HTERT RPE-1 (cell line): Measurements from ENCODE around the gene CPED1.
"Not testable (repeated sequence)": the region's sequence is repeated elsewhere in the genome, so short reads cannot be mapped to it uniquely, and the experiment has no call there.

Experiments used
- in situ Hi-C: fragments of 300-500 bp; cut with MboI; formaldehyde crosslinking; loops from 4 replicates; pipeline ENCODE4 v1.14.3; 2020; ENCODE audit warnings: low sequenced_read_pairs

Gene CPED1

DNA sequence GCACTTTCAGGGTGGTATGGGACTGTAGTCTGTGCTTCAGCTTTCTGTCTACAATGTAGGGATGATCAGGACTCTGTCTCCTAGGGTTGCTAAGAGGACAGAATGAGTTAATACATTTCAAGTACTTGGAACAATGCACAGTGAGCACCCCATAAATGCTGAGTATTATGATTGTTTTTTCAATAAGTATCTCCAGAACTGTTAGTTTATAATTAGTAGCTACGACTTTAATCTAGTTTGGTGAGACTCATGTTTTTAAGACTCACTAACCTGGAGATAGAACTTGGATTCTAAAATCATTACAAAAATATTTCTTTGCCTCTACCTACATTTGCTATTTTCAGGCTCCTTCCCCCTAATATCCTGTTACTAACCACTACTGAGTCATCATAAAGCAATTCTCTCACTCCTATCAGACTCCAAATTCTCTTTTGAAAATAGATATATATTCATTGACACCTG is 95.3 kb downstream of the CPED1 start:
- in situ Hi-C loops = no loop called here

DNA sequence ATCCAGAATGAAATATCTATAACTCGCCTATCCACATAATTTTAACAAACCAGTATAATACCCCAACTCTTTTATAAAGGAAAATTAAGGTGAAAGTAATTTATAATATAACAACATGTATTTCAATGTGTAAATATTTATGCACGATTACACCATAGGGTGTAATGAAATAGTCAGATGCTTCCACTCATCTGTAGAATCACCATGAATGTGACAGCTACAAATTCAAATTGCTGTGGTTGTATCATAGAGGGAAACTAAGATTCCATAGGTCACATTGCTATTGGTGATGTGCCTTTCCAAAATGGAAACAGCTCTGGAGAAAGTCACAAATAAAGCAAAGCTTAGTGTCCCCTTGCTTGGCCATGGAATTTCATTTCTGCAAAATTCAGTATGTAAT is 95.7 kb downstream of the CPED1 start:
- in situ Hi-C loops = no loop called here

DNA sequence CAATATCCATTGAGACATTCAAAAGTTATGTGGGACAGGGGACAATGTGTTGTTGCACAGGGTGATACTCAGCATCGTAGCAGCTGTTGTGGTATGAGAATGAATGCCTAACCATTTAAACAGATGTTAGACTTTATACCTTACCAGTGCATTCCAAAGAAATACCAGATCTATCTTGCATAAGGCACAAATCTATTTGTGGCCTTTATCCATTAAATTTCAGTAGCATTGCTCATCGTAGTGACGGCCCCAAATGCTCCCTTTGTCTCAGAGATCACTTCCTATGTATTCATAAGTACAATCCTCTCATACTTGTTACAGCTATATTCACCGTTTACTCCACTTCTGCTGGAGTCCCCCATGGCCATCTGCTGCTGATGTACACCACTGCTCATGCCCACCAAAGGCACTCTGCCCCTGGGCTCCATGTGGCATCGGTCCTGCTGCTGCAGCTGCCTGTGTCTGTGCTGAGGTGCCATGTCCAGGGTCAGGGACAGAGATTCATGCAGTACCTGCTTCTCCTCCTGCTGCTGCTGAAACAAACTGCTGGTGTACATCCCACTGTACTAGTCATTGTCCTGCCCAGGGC is 96.3 kb downstream of the CPED1 start:
- in situ Hi-C loops = no loop called here

DNA sequence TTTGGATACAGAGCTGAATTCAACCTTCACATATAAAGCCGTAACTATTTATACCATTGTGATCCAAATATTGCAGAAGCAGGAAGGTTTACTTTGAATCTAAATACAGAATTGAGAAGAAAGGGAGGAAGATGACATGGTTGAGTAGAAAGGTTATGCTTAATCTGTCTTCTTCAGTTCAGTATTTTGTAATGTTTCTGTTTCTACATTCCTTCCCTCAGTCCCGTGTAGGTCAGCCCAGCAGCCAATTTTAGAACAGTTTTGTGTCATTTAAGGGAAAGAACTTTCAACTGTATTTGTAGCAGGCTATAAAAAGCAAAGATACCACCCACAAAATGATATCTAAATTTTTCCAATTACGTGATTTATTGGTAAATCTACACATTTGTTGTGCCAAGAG is 97.4 kb downstream of the CPED1 start:
- in situ Hi-C loops = no loop called here

DNA sequence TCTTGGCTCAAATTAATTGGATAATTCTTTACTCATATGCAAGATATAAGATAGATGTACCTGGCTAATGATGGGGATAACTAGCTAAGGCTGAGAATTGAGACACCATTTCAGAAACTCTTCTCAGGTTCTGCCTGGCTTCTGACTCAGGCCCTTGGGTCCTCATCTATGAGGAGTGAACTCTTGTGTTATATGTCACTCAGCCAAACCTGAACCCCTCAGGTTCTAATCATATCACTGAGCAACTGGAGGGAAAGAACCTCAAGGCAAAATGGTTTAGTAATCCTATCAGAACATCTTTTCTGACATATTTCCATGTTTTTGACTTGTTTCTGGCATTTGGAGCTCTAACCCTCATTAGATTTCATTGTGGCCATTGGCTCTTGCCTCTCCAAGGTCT is 100.4 kb downstream of the CPED1 start:
- in situ Hi-C loops = no loop called here

DNA sequence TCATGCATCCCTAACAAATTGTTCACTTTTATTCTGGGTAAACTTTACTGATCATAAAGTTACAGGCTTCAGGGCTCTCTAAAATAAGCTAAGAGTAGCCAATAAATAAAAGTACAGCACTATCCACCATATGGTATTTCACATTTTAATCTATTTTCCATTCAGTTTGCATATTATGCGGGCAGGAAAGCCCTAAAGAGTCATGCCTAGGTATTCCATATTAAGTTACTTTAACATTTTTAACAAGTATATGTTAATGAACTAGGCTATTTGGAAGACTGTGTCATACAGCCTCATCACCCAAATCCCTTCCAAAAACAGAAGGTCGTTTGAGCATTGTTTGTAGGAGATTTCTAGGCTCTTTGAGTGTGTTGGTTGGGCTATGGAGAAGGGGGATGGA is 106.3 kb downstream of the CPED1 start:
- in situ Hi-C loops = no loop called here

DNA sequence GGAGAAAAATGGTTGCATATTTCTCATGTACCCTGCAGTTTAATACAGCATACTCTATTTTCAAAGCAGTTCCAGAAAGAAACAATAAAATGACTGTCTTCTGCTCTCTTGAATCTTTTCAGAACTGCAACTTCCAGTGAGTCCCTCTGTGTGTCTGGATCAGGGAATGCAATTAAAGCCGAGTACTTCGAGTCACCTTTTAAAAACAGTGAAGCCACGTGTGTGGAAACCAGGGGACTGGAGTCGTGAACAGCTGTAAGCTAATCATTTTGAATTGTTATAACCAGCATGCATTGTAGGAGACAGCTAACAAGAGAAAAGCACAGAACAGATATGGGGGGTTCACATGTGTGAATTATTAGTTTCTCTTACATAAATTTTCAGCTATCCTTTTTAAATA is 109.1 kb downstream of the CPED1 start:
- in situ Hi-C loops = no loop called here

DNA sequence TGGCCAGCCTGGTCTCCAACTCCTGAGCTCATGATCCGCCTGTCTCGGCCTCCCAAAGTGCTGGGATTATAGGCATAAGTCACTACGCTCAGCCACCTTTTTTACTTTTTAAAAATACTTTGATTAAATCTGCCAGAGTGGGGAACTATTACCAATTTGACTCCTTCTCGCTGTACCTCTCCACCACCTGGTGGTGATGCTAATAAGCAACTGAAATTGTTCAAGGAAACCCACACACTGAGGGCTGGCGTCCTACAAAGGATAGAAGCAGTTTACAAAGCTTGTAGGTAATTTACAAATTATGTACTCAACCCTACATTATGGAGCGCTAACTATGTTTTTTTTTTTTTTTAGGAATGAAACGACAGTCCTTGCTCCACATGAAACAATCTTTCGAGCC is 111.1 kb downstream of the CPED1 start:
- in situ Hi-C loops = no loop called here

DNA sequence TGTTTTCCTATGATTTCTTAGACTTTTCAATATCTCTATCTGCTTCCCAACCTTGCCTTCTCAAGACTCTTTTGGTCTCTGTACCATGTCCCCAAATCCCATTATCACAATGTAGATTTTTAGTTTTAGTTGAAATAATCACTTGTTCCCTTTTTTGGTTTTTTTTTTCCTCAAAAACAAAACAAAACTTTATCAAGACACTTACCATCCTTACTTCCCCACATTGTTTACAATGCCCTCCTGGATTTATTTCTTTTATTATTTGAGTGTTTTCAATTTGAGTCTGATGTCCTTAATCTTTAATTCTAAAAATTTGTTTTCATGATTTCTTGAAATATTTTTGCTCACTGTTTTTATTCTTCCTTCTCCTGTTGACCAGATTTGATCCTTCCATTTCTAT is 112.6 kb downstream of the CPED1 start:
- in situ Hi-C loops = no loop called here

DNA sequence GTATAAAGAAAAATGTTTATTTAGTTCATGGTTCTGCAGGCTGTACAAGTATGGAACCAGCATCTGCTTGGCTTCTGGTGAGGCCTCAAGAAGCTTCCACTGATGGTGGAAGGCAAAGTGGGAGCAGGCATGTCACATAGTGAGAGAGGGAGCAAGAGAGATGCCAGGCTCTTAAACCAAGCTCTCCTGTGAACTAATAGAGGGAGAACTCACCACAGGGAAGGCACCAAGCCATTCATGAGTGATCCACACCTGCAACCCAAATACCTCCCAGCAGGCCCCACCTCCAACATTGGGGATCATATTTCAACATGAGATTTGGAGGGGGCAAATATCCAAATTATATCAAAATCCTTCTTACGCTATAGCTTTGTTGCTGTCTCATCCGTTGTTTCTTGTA is 113.1 kb downstream of the CPED1 start:
- in situ Hi-C loops = no loop called here

DNA sequence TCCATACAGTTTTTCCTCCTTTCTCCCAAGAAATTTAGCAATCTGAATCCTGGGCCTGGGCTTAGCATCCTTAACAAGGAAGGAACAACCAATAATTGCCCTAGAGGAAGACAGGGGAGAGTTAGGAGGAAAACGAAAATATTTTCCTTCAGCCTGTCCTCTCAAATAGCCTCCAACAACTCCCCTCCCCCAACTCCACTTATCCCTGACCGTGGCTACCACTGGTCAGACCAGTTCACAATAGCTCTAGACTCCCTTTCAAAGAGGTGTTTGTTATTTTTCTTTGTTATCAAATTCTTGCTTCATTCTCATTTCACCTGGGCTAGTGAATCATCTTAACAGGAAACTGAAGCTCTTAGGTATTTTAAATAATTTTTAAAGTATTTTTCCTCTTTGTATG is 114.1 kb downstream of the CPED1 start:
- in situ Hi-C loops = no loop called here

DNA sequence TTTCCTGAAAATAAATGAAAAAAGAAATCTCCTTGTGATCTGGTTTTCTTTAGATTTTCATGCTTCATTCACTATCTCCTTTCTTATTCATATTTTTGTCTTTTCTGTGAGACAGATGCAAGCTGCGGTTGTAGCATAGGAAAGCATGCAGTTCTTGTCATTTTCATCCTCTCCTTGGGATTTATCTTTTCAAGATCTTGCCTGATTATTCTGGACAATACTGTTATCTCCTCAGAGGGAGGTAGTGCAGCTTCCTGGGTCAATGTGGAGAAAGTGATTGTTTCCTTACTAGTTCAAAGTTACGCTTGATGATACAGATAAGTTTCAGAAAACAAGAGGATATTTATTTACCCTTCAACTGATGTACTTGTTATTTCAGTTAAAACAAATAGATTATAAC is 114.6 kb downstream of the CPED1 start:
- in situ Hi-C loops = no loop called here

DNA sequence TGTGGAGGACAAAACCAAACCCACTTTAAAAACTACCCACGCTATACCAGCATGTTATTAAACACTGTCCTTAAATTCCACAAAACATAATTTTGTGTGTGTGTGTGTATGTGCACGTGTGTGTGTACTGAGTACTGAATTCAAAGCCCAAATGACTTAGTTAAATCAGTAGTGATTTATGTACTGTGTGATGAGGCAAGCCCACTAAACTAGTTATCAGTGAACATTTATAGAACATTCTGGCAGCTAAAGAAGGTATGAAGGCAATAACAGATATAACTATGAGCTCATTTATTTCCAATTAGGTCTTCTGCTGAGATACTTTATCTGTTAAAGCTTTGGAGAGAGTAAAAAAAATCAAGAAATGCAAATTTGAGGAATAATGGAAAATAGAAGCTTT is 115.1 kb downstream of the CPED1 start:
- in situ Hi-C loops = no loop called here

DNA sequence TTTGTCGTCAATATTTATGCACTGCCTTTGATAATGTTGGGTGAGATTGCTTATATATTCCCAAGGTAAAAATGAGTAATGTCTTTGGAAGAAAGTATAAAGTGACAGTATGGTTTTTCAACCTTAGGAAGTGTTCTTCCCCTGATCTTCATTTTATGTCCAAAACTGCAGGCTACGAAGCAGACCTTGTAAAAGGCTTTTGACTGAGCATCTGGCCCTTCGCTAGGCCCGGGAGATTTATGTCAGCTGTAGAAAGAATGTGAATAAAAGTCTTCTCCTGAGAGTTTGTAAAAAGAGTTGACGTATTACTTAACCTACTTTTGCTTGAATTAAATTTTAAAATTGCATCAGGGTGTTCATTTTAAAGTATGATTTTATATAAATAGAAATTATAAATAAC is 116.8 kb downstream of the CPED1 start:
- in situ Hi-C loops = no loop called here

DNA sequence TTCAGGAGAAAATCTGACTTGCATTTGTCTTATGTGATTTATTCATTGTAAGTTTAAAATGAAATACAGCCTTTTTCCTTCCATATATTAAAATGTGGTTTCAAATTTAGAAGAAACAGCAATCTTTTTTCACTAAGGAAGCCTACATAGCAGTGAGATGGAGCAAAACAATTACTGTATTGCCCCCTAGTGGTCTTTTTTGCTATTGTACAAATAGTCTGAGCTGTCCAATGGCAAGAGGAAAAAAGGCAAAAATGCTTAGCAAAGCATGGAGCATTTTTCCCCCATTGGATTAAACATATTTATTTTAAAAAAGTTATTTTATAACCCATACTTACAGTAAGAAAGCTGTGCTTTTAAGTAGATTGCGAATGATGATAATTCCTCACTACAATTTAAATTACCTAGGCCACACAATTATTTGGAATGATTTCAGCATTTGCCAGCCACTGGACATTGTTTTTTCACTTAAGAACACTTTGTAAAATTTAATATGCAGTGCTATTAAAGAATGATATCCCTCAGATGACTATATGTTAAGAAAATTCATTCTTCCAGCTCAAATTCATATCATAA is 119.5 kb downstream of the CPED1 start:
- in situ Hi-C loops = no loop called here

DNA sequence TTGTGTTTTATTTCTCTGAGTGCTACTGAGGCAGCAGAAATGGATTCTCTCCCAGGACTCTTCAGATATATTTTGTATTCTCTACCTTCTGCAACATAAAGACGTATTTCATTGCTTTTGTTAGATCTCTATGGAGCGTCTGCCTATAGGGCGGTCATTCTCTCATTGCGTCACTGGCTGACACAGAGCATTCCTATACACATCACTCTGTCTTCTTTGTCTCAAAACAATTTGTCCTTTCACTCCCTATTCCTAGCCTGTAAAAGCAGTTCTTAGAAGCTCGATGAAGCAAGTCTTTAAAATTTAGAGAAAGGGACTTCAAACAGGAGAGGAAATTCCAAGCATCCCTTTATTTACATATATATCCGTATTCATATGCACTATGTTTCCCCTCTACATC is 120.6 kb downstream of the CPED1 start:
- in situ Hi-C loops = no loop called here

DNA sequence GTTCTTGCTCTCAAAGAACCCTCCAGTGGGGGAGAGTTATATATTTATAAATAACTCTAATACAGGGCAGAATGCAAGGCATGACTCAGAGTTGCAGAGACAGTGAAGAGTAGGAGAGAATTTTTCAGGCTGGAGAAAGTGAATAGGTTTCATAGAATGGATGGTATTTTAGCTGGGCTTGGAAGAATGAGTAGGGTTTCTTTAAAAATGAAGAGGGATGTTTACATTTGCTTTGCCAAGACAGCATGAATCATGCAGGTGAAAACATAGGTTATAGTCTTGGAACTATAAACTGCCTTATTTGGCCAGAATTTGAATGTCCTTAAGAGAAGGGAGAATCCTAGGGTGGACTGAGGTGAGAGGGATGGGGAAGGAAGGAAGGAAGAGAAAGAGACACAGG is 124.8 kb downstream of the CPED1 start:
- in situ Hi-C loops = no loop called here

DNA sequence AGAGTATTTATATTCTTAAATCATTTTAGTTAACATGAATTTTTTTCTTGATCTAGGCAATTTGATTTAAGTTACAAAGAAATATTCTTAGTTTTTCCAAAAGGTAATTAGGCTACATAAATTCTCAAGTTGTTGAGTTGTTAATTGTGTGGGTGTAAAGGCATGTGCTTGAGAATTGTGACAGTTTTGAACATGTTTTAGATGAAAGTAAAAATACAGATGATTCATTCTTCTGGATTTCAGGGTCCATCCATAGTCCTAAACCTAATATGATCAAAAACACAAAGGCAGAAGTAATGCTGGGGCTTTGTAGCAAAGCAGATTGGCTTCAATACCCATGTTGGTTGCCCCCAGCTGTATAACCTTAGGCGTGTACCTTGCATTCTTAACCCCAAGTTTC is 127.9 kb downstream of the CPED1 start:
- in situ Hi-C loops = no loop called here

DNA sequence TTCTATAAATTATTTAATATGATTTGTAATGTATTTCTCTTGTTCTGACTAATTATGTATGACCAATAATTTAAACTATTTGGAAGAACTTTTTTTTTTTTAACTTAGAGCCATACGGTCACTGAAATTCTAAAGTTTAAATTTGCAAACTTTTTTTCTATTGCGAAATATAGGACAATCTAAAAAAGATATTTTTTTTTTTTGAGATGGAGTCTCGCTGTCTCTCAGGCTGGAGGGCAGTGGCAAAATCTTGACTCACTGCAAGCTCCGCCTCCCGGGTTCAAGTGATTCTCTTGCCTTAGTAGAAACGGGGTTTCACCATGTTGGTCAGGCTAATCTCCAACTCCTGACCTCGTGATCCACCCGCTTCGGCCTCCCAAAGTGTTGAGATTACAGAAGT is 130.5 kb downstream of the CPED1 start:
- in situ Hi-C loops = no loop called here

DNA sequence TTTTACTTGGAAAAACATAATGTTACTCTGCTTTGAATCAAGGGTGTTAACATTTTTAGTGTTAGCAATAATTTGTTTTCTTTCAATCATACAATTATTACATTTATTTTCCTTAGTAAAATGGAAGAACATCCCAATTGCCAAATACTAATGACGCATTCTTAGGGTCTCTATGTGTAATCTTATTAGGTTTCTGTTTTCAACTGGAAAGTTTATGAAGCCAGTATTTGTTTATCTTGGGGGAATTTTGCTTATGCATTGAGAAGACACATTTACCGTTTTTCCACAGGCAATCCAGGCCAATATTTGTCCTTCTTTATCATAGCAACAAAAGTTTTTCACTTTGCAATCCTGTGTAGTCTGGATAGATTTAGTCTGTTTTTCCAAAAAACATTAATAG is 134.5 kb downstream of the CPED1 start:
- in situ Hi-C loops = no loop called here

DNA sequence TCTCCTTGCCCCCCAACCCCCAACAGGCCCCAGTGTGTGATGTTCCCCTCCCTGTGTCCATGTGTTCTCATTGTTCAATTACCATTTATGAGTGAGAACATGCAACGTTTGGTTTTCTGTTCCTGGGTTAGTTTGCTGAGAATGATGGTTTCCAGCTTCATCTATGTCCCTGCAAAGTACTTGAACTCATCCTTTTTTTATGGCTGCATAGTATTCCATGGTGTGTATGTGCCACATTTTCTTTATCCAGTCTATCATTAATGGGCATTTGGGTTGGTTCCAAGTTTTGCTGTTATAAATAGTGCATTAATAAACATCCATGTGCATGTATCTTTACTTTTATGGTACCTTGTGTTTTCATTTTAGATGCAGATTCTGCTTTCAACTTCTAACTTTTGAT is 136.9 kb downstream of the CPED1 start:
- in situ Hi-C loops = not testable (repeated sequence)

DNA sequence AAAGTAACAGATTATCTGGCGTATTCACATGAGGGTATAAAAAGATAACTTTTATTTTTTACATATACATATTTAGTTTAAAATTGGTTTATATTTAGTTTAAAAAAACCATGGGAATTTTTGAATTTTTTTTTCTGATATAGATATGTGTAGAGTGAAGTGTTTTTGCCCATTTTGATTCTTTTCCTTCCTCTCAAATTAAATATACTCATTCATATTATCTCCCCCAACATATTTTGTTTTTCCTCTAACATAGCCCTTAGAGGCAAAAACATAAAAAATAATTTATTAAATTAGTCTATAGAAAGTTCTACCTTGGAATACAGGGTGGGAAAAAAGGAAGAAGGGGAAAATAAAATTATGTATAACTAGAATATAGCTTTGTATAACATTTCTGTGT is 137.7 kb downstream of the CPED1 start:
- in situ Hi-C loops = no loop called here

DNA sequence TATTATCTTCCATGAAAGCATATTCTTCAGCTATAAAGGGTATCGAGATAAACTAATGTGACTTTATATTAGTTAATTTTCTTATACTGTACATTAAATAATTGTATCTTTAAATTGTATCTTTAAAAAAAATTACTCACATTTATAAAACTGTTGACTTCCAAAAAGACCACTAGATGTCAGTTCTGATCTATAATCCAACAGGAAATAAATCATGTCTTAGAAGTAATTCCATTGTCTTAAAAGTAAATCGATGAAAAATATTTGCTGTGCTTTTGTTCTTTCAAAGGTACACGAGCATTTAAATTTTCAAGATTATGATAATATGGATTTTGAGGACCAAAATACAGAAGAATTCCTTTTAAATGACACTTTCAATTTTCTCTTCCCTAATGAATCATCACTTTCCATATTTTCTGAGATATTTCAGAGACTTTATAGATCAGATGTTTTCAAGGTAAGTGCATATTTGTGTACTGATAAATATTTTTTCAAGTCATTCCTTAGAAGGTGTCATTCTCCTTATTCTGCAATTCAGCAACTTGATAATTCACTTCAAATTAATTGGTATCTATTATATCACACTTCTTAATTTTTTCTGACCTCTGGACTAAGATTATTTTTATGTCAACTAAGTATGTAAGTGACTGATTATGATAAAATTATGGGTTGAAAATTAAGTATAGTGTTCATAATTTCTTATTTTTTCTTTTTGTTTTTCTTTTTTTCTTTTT is 138.5 kb downstream of the CPED1 start:
- in situ Hi-C loops = no loop called here
